H1 (cell line): ENCODE results near the gene SPACA7. TPM values are rescaled to one million over a fixed set of nuclear protein-coding genes. Genes with fewer than 3 reads are reported as not detected.

Experiments used
- CTCF ChIA-PET: fragments of 300-600 bp; sonication (Branson Sonifier 250); formaldehyde crosslinking; loops from one replicate; lab custom pipeline; 2021; ENCODE audit not compliant: partially characterized antibody; lab: Charles Lee
- POLR2A ChIA-PET: fragments of 300-600 bp; sonication (Branson Sonifier 250); formaldehyde crosslinking; loops from one replicate; lab custom pipeline; 2021; ENCODE audit warnings: inconsistent platforms; ENCODE audit not compliant: partially characterized antibody; lab: Charles Lee
- DNase-seq, 2 experiments: peaks; one replicate each; pipeline versions ENCODE4 v3.0.0 to v3.0.0-alpha.2; 2010 to 2022; ENCODE audit warnings: low spot score in 2 of 2, low read depth in 1 of 2, mixed read lengths in 1 of 2
- FAIRE-seq: peaks from 2 replicates; lab custom pipeline; 2011; peaks lifted over from hg19 to GRCh38; lab: Jason Lieb, UNC
- H2AFZ ChIP-seq: 2 replicates; pipeline ENCODE4 v1.8.1; 2012; ENCODE audit warnings: low read length, inconsistent platforms
- H2AK5ac ChIP-seq: 2 replicates; pipeline ENCODE4 v1.6.1; 2013; ENCODE audit warnings: low read depth, low read length
- H2BK120ac ChIP-seq: replicated peaks from 2 replicates; pipeline ENCODE3; 2013; ENCODE audit warnings: low read depth, low read length, inconsistent platforms
- H2BK12ac ChIP-seq: 2 replicates; pipeline ENCODE4 v1.6.1; 2013; ENCODE audit warnings: low read depth, low read length
- H2BK15ac ChIP-seq: 2 replicates; pipeline ENCODE4 v1.6.1; 2013; ENCODE audit warnings: low read length
- H2BK20ac ChIP-seq: 2 replicates; pipeline ENCODE4 v1.6.1; 2013; ENCODE audit warnings: low read length
- H2BK5ac ChIP-seq: 2 replicates; pipeline ENCODE4 v1.6.1; 2013; ENCODE audit warnings: low read depth, low read length
- H3K14ac ChIP-seq: 2 replicates; pipeline ENCODE4 v1.6.1; 2013; ENCODE audit warnings: inconsistent platforms; ENCODE audit not compliant: insufficient read length
- H3K18ac ChIP-seq: 2 replicates; pipeline ENCODE4 v1.6.1; 2013; ENCODE audit warnings: low read length; ENCODE audit errors: extremely low read depth
- H3K23ac ChIP-seq: 2 replicates; pipeline ENCODE4 v1.6.1; 2013; ENCODE audit warnings: inconsistent platforms; ENCODE audit not compliant: insufficient read length
- H3K23me2 ChIP-seq: 2 replicates; pipeline ENCODE4 v1.6.1; 2013; ENCODE audit warnings: low read depth, low read length
- H3K27ac ChIP-seq: 2 replicates; pipeline ENCODE4 v1.6.1; 2011; ENCODE audit warnings: low read depth, low read length, inconsistent platforms
- H3K27me3 ChIP-seq, 4 experiments: replicated peaks in 1 of 4; 1 replicate in 1 of 4; 2 replicates in 3 of 4; pipeline versions ENCODE4 v1.6.1 to v1.8.1; 2011 to 2013; ENCODE audit warnings: low read length in 3 of 4, mild to moderate bottlenecking in 3 of 4, inconsistent platforms in 2 of 4, mixed read lengths in 2 of 4, moderate library complexity in 1 of 4; ENCODE audit not compliant: control insufficient read depth in 3 of 4, insufficient read depth in 3 of 4; ENCODE audit errors: extremely low read depth in 1 of 4
- H3K36me3 ChIP-seq, 4 experiments: 2 replicates each; pipeline versions ENCODE4 v1.6.1 to v1.8.1; 2011 to 2013; ENCODE audit warnings: mild to moderate bottlenecking in 4 of 4, low read length in 3 of 4, moderate library complexity in 2 of 4, control low read depth in 1 of 4, inconsistent platforms in 1 of 4; ENCODE audit not compliant: insufficient read depth in 4 of 4, control insufficient read depth in 2 of 4
- H3K4ac ChIP-seq: replicated peaks from 2 replicates; pipeline ENCODE3; 2013; ENCODE audit warnings: low read length, low read depth, mixed read lengths, inconsistent platforms; ENCODE audit not compliant: insufficient read length
- H3K4me1 ChIP-seq, 4 experiments: replicated peaks in 1 of 4; 1 replicate in 1 of 4; 2 replicates in 3 of 4; pipeline versions ENCODE4 v1.6.1 to v1.8.1; 2011 to 2013; ENCODE audit warnings: low read length in 3 of 4, inconsistent platforms in 2 of 4, mixed read lengths in 1 of 4; ENCODE audit not compliant: insufficient read depth in 4 of 4, control insufficient read depth in 3 of 4
- H3K4me2 ChIP-seq, 2 experiments: 2 replicates each; pipeline versions ENCODE4 v1.6.1 to v1.8.1; 2011 to 2013; ENCODE audit warnings: low read depth in 2 of 2, low read length in 2 of 2, control low read depth in 1 of 2, inconsistent platforms in 1 of 2, mild to moderate bottlenecking in 1 of 2; ENCODE audit not compliant: insufficient read depth in 1 of 2
- H3K4me3 ChIP-seq, 4 experiments: fragments of 200-600, 300-600 bp in 1 of 4; sonication (generic), shearing (Covaris generic), sonication (Bioruptor Twin) in 1 of 4; 2 replicates each; pipeline versions ENCODE4 v1.5.1 to v1.8.1; 2011 to 2016; ENCODE audit warnings: low read length in 4 of 4, low read depth in 3 of 4, control low read depth in 2 of 4, inconsistent platforms in 2 of 4, mild to moderate bottlenecking in 2 of 4, mixed read lengths in 1 of 4, moderate library complexity in 1 of 4; ENCODE audit not compliant: insufficient read depth in 2 of 4; ENCODE audit errors: extremely low read depth in 1 of 4
- H3K56ac ChIP-seq: replicated peaks from 2 replicates; pipeline ENCODE3; 2013; ENCODE audit warnings: low read depth, mild to moderate bottlenecking, mixed read lengths, low read length, inconsistent platforms; ENCODE audit not compliant: insufficient read length
- H3K79me1 ChIP-seq: 2 replicates; pipeline ENCODE4 v1.6.1; 2013; ENCODE audit warnings: low read depth, low read length, control low read depth
- H3K79me2 ChIP-seq, 2 experiments: 2 replicates each; pipeline versions ENCODE4 v1.6.1 to v1.8.1; 2012 to 2013; ENCODE audit warnings: low read length in 2 of 2, mild to moderate bottlenecking in 2 of 2, inconsistent platforms in 1 of 2; ENCODE audit not compliant: insufficient read depth in 2 of 2, control insufficient read depth in 1 of 2
- H3K9ac ChIP-seq, 4 experiments: replicated peaks in 1 of 4; 1 replicate in 1 of 4; 2 replicates in 3 of 4; pipeline versions ENCODE4 v1.6.1 to v1.8.1; 2011 to 2013; ENCODE audit warnings: low read depth in 3 of 4, low read length in 3 of 4, control low read depth in 2 of 4, mild to moderate bottlenecking in 2 of 4, moderate library complexity in 2 of 4, inconsistent platforms in 1 of 4; ENCODE audit errors: extremely low read depth in 1 of 4
- H3K9me3 ChIP-seq, 2 experiments: 2 replicates each; pipeline versions ENCODE4 v1.6.1 to v1.8.1; 2012 to 2013; ENCODE audit warnings: mild to moderate bottlenecking in 2 of 2, moderate library complexity in 2 of 2, control low read depth in 1 of 2, inconsistent platforms in 1 of 2, low read depth in 1 of 2, low read length in 1 of 2, mixed read lengths in 1 of 2; ENCODE audit not compliant: insufficient read depth in 2 of 2
- H4K20me1 ChIP-seq, 2 experiments: replicated peaks in 1 of 2; 2 replicates each; pipeline versions ENCODE3 to v1.8.1; 2011 to 2013; ENCODE audit warnings: inconsistent platforms in 2 of 2, low read length in 2 of 2, mild to moderate bottlenecking in 1 of 2; ENCODE audit not compliant: insufficient read depth in 2 of 2, control insufficient read depth in 1 of 2
- H4K5ac ChIP-seq: 2 replicates; pipeline ENCODE4 v1.6.1; 2013; ENCODE audit warnings: low read length, low read depth, mixed read lengths, inconsistent platforms; ENCODE audit not compliant: insufficient read length
- H4K8ac ChIP-seq: 2 replicates; pipeline ENCODE4 v1.8.0; 2013; ENCODE audit warnings: mild to moderate bottlenecking, moderate library complexity, low read length, inconsistent platforms; ENCODE audit not compliant: insufficient read depth; ENCODE audit errors: extremely low read depth
- H4K91ac ChIP-seq: replicated peaks from 2 replicates; pipeline ENCODE3; 2013; ENCODE audit warnings: low read length, mixed read lengths, inconsistent platforms; ENCODE audit not compliant: insufficient read length
- BACH1 ChIP-seq: IDR thresholded peaks from 2 replicates; pipeline ENCODE4 v1.6.1; 2012; ENCODE audit warnings: low read length, improper control_type of control experiment
- CEBPB ChIP-seq: IDR thresholded peaks from 2 replicates; pipeline ENCODE4 v1.6.1; 2012; ENCODE audit warnings: low read depth, low read length
- GTF2F1 ChIP-seq: IDR thresholded peaks from 2 replicates; pipeline ENCODE4 v1.6.1; 2012; ENCODE audit warnings: low read depth, low read length, improper control_type of control experiment, borderline replicate concordance
- HDAC2 ChIP-seq, 2 experiments: fragments of 300-600 bp in 1 of 2; sonication (generic) in 1 of 2; IDR thresholded peaks; 2 replicates each; pipeline ENCODE4 v1.6.1; 2011 to 2012; ENCODE audit warnings: low read depth in 2 of 2, low read length in 2 of 2, mild to moderate bottlenecking in 2 of 2, moderate library complexity in 2 of 2, borderline replicate concordance in 1 of 2, inconsistent platforms in 1 of 2
- KDM4A ChIP-seq: IDR thresholded peaks from one replicate; pipeline ENCODE4 v1.7.1; 2012; ENCODE audit warnings: low read depth, mild to moderate bottlenecking, moderate library complexity, low read length, inconsistent platforms; ENCODE audit not compliant: severe bottlenecking
- PHF8 ChIP-seq: fragments of 200-600 bp; sonication (generic); conservative IDR thresholded peaks from 2 replicates; pipeline ENCODE4 v1.7.1; 2012; ENCODE audit warnings: low read depth, mild to moderate bottlenecking, inconsistent platforms, low read length, moderate library complexity
- SUZ12 ChIP-seq: fragments of 200-600 bp; sonication (generic); IDR thresholded peaks from 2 replicates; pipeline ENCODE4 v1.6.1; 2012; ENCODE audit warnings: mild to moderate bottlenecking, inconsistent platforms, low read length, moderate library complexity, mixed read lengths
- YY1 ChIP-seq: IDR thresholded peaks from 2 replicates; pipeline ENCODE4 v1.6.1; 2011; ENCODE audit warnings: low read depth, mild to moderate bottlenecking, low read length
- WGBS, 2 experiments: shearing (Covaris generic) in 1 of 2; methylation state at CpG; one replicate each; pipeline versions ENCODE4 v1.1.6 to v1.1.7; 2013 to 2015; ENCODE audit warnings: low lambda C conversion rate in 2 of 2, mixed read lengths in 2 of 2, inconsistent platforms in 1 of 2, low coverage in 1 of 2, missing lambda C conversion rate in 1 of 2; ENCODE audit not compliant: insufficient replicate concordance in 2 of 2, insufficient coverage in 1 of 2, insufficient read length in 1 of 2; ENCODE audit errors: extremely low coverage in 1 of 2, missing lambda C conversion rate in 1 of 2; 5-methylcytosine and 5-hydroxymethylcytosine counted together
- polyA plus RNA-seq, 7 experiments: library from polyadenylated mRNA; depleted of rRNA in 3 of 7; stranded (reverse) in 5 of 7; unstranded in 2 of 7; fragments of >200 nt in 5 of 7; fragments of 200-250 nt in 2 of 7; gene quantifications; 1 replicate in 5 of 7; 2 replicates in 1 of 7; 4 replicates in 1 of 7; pipeline versions ENCODE4 v1.2.1 to v1.2.3, GENCODE V29; 2011 to 2013; ENCODE audit warnings: missing spikeins in 2 of 7, mixed read lengths in 2 of 7
- total RNA-seq: library from RNA; stranded (reverse); fragmentation: NEBNext Ultra II Directional; extraction: Animal tissue kit (Norgen Biotek cat#: 25700); gene quantifications from 2 replicates; pipeline ENCODE4 v1.2.1, GENCODE V29; 2021

Gene SPACA7
- total and polyA plus RNA-seq, 2 of the 8 experiments (the other 6 are each of a cell fraction or from before 2014, with no cell fraction given) = not detected

- FAIRE-seq = no peak
- no peak for DNase-seq
- Histone ChIP-seq H2AFZ (no peak overlapping the region), H3K56ac (no peak overlapping the region), H3K4me3 (no peak overlapping the region), H3K27ac (no peak overlapping the region), H3K79me1 (peaks cover 3% of the 10 kb centered on the region; the same call in 1 of the 2 replicates), H3K36me3 (no peaks in the 10 kb centered on the region), H4K91ac (no peak overlapping the region), H3K18ac (no peak overlapping the region), H2BK15ac (no peak overlapping the region), H2BK120ac (no peak overlapping the region), H3K4ac (no peak overlapping the region), H3K27me3 (peaks cover 0 to 2% (median 0%) of the 10 kb centered on the region in 4 experiments; a peak in 4 of 7 replicates), H4K5ac (no peak overlapping the region), H3K14ac (no peak overlapping the region), H3K9me3 (peaks cover 2 to 16% of the 10 kb centered on the region in 2 experiments; a peak in 2 of 4 replicates), H4K20me1 (peaks cover 0 to 3% of the 10 kb centered on the region in 2 experiments), H2BK5ac (no peak overlapping the region), H3K23me2 (peaks cover 1% of the 10 kb centered on the region; the same call in 1 of the 2 replicates), H2BK20ac (no peak overlapping the region), H2BK12ac (no peak overlapping the region), H3K4me2 (no peak overlapping the region), H3K23ac (no peak overlapping the region), H2AK5ac (no peak overlapping the region), H3K4me1 (peaks cover 0 to 4% (median 0%) of the 10 kb centered on the region in 4 experiments; a peak in 1 of 7 replicates), H4K8ac (no peak overlapping the region), H3K9ac (no peak overlapping the region), H3K79me2 (0 out of 4 replicates have a peak, but pooled peaks cover 0 to 2% of the 10 kb centered on the region in 2 experiments)
- POLR2A ChIA-PET = interaction anchor here (0.5 kb wide), 1 partner anchor 47 kb away, joined by 3 read pairs; no protein-coding TSS in a partner anchor
- CTCF ChIA-PET = no interaction called here
- TF ChIP-seq PHF8 (no peak), SUZ12 (no peak), BACH1 (no peak), YY1 (no peak), GTF2F1 (no peak), KDM4A (no peak), HDAC2 (IDR thresholded peaks at IDR 0.05; ENCODE audit: borderline replicate concordance in 1 of 2, low read depth in 2 of 2, low read length in 2 of 2) (no peak), CEBPB (no peak)
- 68% methylated on average over 1 of the region's 1 CpG; no CpG with 5 or more reads in 1 of the 2 experiments for WGBS, 2 experiments
Measured at GRCh38 chr13:112438094-112438493, 61.9 kb downstream of the SPACA7 start.
